ENCODE data around the gene SLC7A11.

DNA sequence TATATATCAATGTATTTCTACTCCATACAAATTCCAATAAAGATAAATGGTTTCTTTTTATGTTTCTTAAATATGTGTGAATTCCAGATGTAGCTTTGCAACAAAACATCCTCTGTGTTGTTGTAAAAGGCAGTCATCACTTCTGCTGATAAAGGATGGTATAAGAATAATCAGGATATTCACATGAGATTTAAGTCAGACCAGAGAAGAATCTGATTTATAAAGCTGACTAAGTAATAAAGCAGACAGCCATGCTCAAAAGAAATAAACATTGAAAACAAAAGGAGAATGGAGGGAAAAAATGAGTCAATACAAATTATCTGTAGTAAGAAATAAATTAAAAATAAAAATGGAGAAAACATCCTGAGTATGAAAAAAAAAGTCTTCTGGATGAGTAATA lies 27.0 kb upstream of the SLC7A11 start:
- TF ChIP-seq ZNF565 (CRISPR knock-in tag; conservative IDR thresholded peaks at IDR 0.05; ENCODE audit: low read depth) (no peak), OSR1 (CRISPR knock-in tag; IDR thresholded peaks at IDR 0.05) (no peak), ZFP3 (CRISPR knock-in tag; IDR thresholded peaks at IDR 0.05) (no peak), RARB (CRISPR knock-in tag; IDR thresholded peaks at IDR 0.05) (no peak), ARNTL (CRISPR knock-in tag; IDR thresholded peaks at IDR 0.05; ENCODE audit: borderline replicate concordance, low read depth) (no peak), BACH2 (CRISPR knock-in tag; IDR thresholded peaks at IDR 0.05; ENCODE audit: borderline replicate concordance) (no peak), ZNF70 (CRISPR knock-in tag; IDR thresholded peaks at IDR 0.05) (no peak), ZFP30 (CRISPR knock-in tag; IDR thresholded peaks at IDR 0.05) (no peak), PPARA (CRISPR knock-in tag; IDR thresholded peaks at IDR 0.05; ENCODE audit: borderline replicate concordance) (no peak)
- TF ChIP-seq, protein P1, sequence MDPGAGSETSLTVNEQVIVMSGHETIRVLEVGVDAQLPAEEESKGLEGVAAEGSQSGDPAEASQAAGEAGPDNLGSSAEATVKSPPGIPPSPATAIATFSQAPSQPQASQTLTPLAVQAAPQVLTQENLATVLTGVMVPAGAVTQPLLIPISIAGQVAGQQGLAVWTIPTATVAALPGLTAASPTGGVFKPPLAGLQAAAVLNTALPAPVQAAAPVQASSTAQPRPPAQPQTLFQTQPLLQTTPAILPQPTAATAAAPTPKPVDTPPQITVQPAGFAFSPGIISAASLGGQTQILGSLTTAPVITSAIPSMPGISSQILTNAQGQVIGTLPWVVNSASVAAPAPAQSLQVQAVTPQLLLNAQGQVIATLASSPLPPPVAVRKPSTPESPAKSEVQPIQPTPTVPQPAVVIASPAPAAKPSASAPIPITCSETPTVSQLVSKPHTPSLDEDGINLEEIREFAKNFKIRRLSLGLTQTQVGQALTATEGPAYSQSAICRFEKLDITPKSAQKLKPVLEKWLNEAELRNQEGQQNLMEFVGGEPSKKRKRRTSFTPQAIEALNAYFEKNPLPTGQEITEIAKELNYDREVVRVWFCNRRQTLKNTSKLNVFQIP (CRISPR knock-in tag; IDR thresholded peaks at IDR 0.05; ENCODE audit: borderline replicate concordance, low read depth): no peak
- TF ChIP-seq, protein P2, sequence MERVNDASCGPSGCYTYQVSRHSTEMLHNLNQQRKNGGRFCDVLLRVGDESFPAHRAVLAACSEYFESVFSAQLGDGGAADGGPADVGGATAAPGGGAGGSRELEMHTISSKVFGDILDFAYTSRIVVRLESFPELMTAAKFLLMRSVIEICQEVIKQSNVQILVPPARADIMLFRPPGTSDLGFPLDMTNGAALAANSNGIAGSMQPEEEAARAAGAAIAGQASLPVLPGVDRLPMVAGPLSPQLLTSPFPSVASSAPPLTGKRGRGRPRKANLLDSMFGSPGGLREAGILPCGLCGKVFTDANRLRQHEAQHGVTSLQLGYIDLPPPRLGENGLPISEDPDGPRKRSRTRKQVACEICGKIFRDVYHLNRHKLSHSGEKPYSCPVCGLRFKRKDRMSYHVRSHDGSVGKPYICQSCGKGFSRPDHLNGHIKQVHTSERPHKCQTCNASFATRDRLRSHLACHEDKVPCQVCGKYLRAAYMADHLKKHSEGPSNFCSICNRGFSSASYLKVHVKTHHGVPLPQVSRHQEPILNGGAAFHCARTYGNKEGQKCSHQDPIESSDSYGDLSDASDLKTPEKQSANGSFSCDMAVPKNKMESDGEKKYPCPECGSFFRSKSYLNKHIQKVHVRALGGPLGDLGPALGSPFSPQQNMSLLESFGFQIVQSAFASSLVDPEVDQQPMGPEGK (CRISPR knock-in tag; IDR thresholded peaks at IDR 0.05; ENCODE audit: borderline replicate concordance): no peak
- TF ChIP-seq, protein P3, sequence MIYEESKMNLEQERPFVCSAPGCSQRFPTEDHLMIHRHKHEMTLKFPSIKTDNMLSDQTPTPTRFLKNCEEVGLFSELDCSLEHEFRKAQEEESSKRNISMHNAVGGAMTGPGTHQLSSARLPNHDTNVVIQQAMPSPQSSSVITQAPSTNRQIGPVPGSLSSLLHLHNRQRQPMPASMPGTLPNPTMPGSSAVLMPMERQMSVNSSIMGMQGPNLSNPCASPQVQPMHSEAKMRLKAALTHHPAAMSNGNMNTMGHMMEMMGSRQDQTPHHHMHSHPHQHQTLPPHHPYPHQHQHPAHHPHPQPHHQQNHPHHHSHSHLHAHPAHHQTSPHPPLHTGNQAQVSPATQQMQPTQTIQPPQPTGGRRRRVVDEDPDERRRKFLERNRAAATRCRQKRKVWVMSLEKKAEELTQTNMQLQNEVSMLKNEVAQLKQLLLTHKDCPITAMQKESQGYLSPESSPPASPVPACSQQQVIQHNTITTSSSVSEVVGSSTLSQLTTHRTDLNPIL (CRISPR knock-in tag; IDR thresholded peaks at IDR 0.05; ENCODE audit: low read depth): no peak
